Neuronal stem cell (in vitro differentiated cells): ENCODE results near the gene ZNF629.

Source experiments
- DNase-seq: peaks from one replicate; pipeline ENCODE4 v3.0.0-alpha.2; 2013; ENCODE audit warnings: low spot score
- H2AFZ ChIP-seq: one replicate; pipeline ENCODE4 v1.6.1; 2013; ENCODE audit warnings: mild to moderate bottlenecking, low read length, inconsistent platforms
- H2AK5ac ChIP-seq: 2 replicates; pipeline ENCODE4 v1.6.1; 2013; ENCODE audit warnings: low read depth, mild to moderate bottlenecking, inconsistent platforms, low read length, moderate library complexity, mixed read lengths
- H2BK120ac ChIP-seq: 2 replicates; pipeline ENCODE4 v1.6.1; 2013; ENCODE audit warnings: low read depth, mild to moderate bottlenecking, inconsistent platforms, low read length, moderate library complexity, mixed read lengths
- H2BK12ac ChIP-seq: one replicate; pipeline ENCODE4 v1.6.1; 2013; ENCODE audit warnings: low read length, inconsistent platforms
- H2BK15ac ChIP-seq: 2 replicates; pipeline ENCODE4 v1.6.1; 2013; ENCODE audit warnings: mild to moderate bottlenecking, low read length, inconsistent platforms, mixed read lengths
- H2BK5ac ChIP-seq: one replicate; pipeline ENCODE4 v1.6.1; 2013; ENCODE audit warnings: inconsistent platforms, mild to moderate bottlenecking, low read length, moderate library complexity
- H3K14ac ChIP-seq: one replicate; pipeline ENCODE4 v1.6.1; 2013; ENCODE audit warnings: low read length, inconsistent platforms
- H3K18ac ChIP-seq: 2 replicates; pipeline ENCODE4 v1.6.1; 2013; ENCODE audit warnings: low read length, inconsistent platforms
- H3K23ac ChIP-seq: 2 replicates; pipeline ENCODE4 v1.6.1; 2013; ENCODE audit warnings: low read depth, mild to moderate bottlenecking, mixed read lengths, low read length, inconsistent platforms; ENCODE audit not compliant: poor library complexity
- H3K27ac ChIP-seq: replicated peaks from 3 replicates; pipeline ENCODE4 v1.5.1; 2013; ENCODE audit warnings: low read length, inconsistent platforms
- H3K27me3 ChIP-seq, 3 experiments: 2 replicates each; pipeline ENCODE4 v1.6.1; 2013; ENCODE audit warnings: low read length in 3 of 3, mild to moderate bottlenecking in 2 of 3, inconsistent platforms in 1 of 3, low read depth in 1 of 3, mixed read lengths in 1 of 3, moderate library complexity in 1 of 3; ENCODE audit not compliant: control insufficient read depth in 3 of 3, insufficient read depth in 3 of 3
- H3K36me3 ChIP-seq, 2 donors: replicated peaks in 1 of 2; 2 replicates each; pipeline ENCODE4 v1.6.1; 2013; ENCODE audit warnings: low read length in 2 of 2; ENCODE audit not compliant: control insufficient read depth in 2 of 2, insufficient read depth in 2 of 2
- H3K4ac ChIP-seq: 2 replicates; pipeline ENCODE4 v1.6.1; 2013; ENCODE audit warnings: inconsistent platforms, mild to moderate bottlenecking, low read length, moderate library complexity
- H3K4me1 ChIP-seq, 2 donors: 1 replicate in 1 of 2; 2 replicates in 1 of 2; pipeline ENCODE4 v1.6.1; 2013; ENCODE audit warnings: low read length in 2 of 2, low read depth in 1 of 2; ENCODE audit not compliant: control insufficient read depth in 2 of 2, insufficient read depth in 1 of 2
- H3K4me2 ChIP-seq: one replicate; pipeline ENCODE4 v1.6.1; 2013; ENCODE audit warnings: mild to moderate bottlenecking, low read length, inconsistent platforms; ENCODE audit not compliant: insufficient read depth, poor library complexity, severe bottlenecking
- H3K4me3 ChIP-seq, 2 donors: 2 replicates each; pipeline ENCODE4 v1.5.1; 2013; ENCODE audit warnings: low read length in 2 of 2, mild to moderate bottlenecking in 2 of 2, inconsistent platforms in 1 of 2, moderate library complexity in 1 of 2
- H3K79me1 ChIP-seq: one replicate; pipeline ENCODE4 v1.6.1; 2013; ENCODE audit warnings: low read depth, mild to moderate bottlenecking, inconsistent platforms, low read length, moderate library complexity
- H3K9ac ChIP-seq: one replicate; pipeline ENCODE4 v1.6.1; 2013; ENCODE audit warnings: mild to moderate bottlenecking, low read depth, low read length, inconsistent platforms; ENCODE audit not compliant: poor library complexity
- H3K9me3 ChIP-seq, 2 donors: replicated peaks in 1 of 2; 2 replicates each; pipeline versions ENCODE3 to v1.6.1; 2013; ENCODE audit warnings: low read length in 2 of 2, mild to moderate bottlenecking in 2 of 2, inconsistent platforms in 1 of 2, low read depth in 1 of 2, mixed read lengths in 1 of 2, moderate library complexity in 1 of 2; ENCODE audit not compliant: control insufficient read depth in 2 of 2, insufficient read depth in 1 of 2
- H4K8ac ChIP-seq: one replicate; pipeline ENCODE4 v1.6.1; 2013; ENCODE audit warnings: low read depth, mild to moderate bottlenecking, inconsistent platforms, low read length, moderate library complexity
- H4K91ac ChIP-seq: one replicate; pipeline ENCODE4 v1.6.1; 2013; ENCODE audit warnings: low read length, low read depth, mild to moderate bottlenecking, inconsistent platforms; ENCODE audit not compliant: poor library complexity
- WGBS, 2 donors: extraction: QIAGEN DNeasy Blood & Tissue Kit; methylation state at CpG; one replicate each; pipeline ENCODE4 v1.1.7; 2013; ENCODE audit warnings: missing lambda C conversion rate in 2 of 2, mixed read lengths in 1 of 2; ENCODE audit not compliant: insufficient read length in 2 of 2, insufficient replicate concordance in 1 of 2; ENCODE audit errors: extremely low coverage in 2 of 2; 5-methylcytosine and 5-hydroxymethylcytosine counted together

ZNF629 gene

GRCh38 chr16:30746638-30747175 lies 40.3 kb downstream of the ZNF629 start:
- DNase-seq = no peak
- Histone ChIP-seq H3K4me3 (no peak overlapping the region), H2AFZ (no peak overlapping the region), H4K8ac (no peak overlapping the region), H2AK5ac (no peak overlapping the region), H3K79me1 (peaks cover 3% of the 10 kb centered on the region), H3K23ac (no peak overlapping the region), H2BK5ac (no peak overlapping the region), H3K14ac (no peak overlapping the region), H4K91ac (no peak overlapping the region), H2BK120ac (no peak overlapping the region), H3K4me1 (peaks cover 0 to 2% of the 10 kb centered on the region in 2 donors), H2BK12ac (no peak overlapping the region), H3K18ac (no peak overlapping the region), H3K9me3 (no peaks in the 10 kb centered on the region), H3K27me3 (no peaks in the 10 kb centered on the region), H3K36me3 (peaks cover 15 to 56% of the 10 kb centered on the region in 2 donors), H3K4me2 (no peak overlapping the region), H3K4ac (no peak overlapping the region), H3K27ac (no peak overlapping the region), H2BK15ac (no peak overlapping the region), H3K9ac (no peak overlapping the region)
- WGBS, 2 donors = no CpG with 5 or more reads among the region's 9 CpGs

GRCh38 chr16:30745082-30745481 lies 41.9 kb downstream of the ZNF629 start:
- Histone ChIP-seq H3K14ac (no peak overlapping the region), H3K27ac (no peak overlapping the region)

GRCh38 chr16:30744183-30744582 lies 42.8 kb downstream of the ZNF629 start:
- no CpG with 5 or more reads among the region's 2 CpGs for WGBS, 2 donors

More at GRCh38 chr16:30745082-30745481, 41.9 kb downstream of the ZNF629 start:
- Histone ChIP-seq H3K4ac (no peak overlapping the region), H2AK5ac (no peak overlapping the region), H4K91ac (no peak overlapping the region), H3K18ac (no peak overlapping the region), H3K27me3 (no peaks in the 10 kb centered on the region), H3K79me1 (no peaks in the 10 kb centered on the region), H2BK15ac (no peak overlapping the region), H3K4me3 (no peak overlapping the region), H4K8ac (no peak overlapping the region), H3K9me3 (no peaks in the 10 kb centered on the region), H3K23ac (no peak overlapping the region), H2BK120ac (no peak overlapping the region), H2AFZ (no peak overlapping the region), H3K36me3 (peaks cover 12 to 58% of the 10 kb centered on the region in 2 donors), H3K9ac (no peak overlapping the region), H2BK12ac (no peak overlapping the region), H2BK5ac (no peak overlapping the region), H3K4me1 (peaks cover 0 to 2% of the 10 kb centered on the region in 2 donors), H3K4me2 (no peak overlapping the region)
- no peak for DNase-seq
- WGBS, 2 donors = no CpG with 5 or more reads among the region's 2 CpGs

GRCh38 chr16:30743716-30744115 lies 43.3 kb downstream of the ZNF629 start:
- Histone ChIP-seq H3K4me2 (no peak overlapping the region), H3K18ac (no peak overlapping the region), H3K36me3 (peaks cover 17 to 65% of the 10 kb centered on the region in 2 donors), H3K14ac (no peak overlapping the region), H3K27me3 (no peaks in the 10 kb centered on the region), H4K8ac (no peak overlapping the region), H3K23ac (no peak overlapping the region), H2BK5ac (no peak overlapping the region), H2BK12ac (no peak overlapping the region), H3K4me1 (no peaks in the 10 kb centered on the region), H2BK120ac (no peak overlapping the region), H3K9me3 (no peaks in the 10 kb centered on the region), H4K91ac (no peak overlapping the region), H3K9ac (peak overlapping the region; percentile 30), H2AFZ (no peak overlapping the region), H3K4ac (no peak overlapping the region), H2AK5ac (no peak overlapping the region), H3K27ac (no peak overlapping the region), H3K4me3 (no peak overlapping the region), H3K79me1 (peaks cover 6% of the 10 kb centered on the region), H2BK15ac (no peak overlapping the region)
- no CpG with 5 or more reads among the region's 11 CpGs for WGBS, 2 donors
- DNase-seq = no peak

More at GRCh38 chr16:30744183-30744582, 42.8 kb downstream of the ZNF629 start:
- no peak overlapping the region for H2AK5ac ChIP-seq
- H3K36me3 ChIP-seq = peaks cover 15 to 60% of the 10 kb centered on the region in 2 donors
- H4K91ac ChIP-seq = no peak overlapping the region
- no peak overlapping the region for H2AFZ ChIP-seq
- no peak overlapping the region for H3K23ac ChIP-seq
- no peak overlapping the region for H4K8ac ChIP-seq
- no peak overlapping the region for H3K14ac ChIP-seq
- H2BK15ac ChIP-seq = no peak overlapping the region
- no peak overlapping the region for H3K9ac ChIP-seq
- H3K27ac ChIP-seq = no peak overlapping the region
- H3K27me3 ChIP-seq = no peaks in the 10 kb centered on the region
- no peak overlapping the region for H2BK120ac ChIP-seq
- H3K9me3 ChIP-seq = no peaks in the 10 kb centered on the region
- no peak overlapping the region for H2BK5ac ChIP-seq
- peaks cover 4% of the 10 kb centered on the region for H3K79me1 ChIP-seq
- no peak overlapping the region for H3K4me2 ChIP-seq
- DNase-seq = no peak
- no peaks in the 10 kb centered on the region for H3K4me1 ChIP-seq
- no peak overlapping the region for H2BK12ac ChIP-seq
- H3K4ac ChIP-seq = no peak overlapping the region
- H3K18ac ChIP-seq = no peak overlapping the region
- H3K4me3 ChIP-seq = no peak overlapping the region
